ENCODE data around the gene SMYD3.

- TF ChIP-seq CTCF (IDR thresholded peaks at IDR 0.05; ENCODE audit: poor library complexity, severe bottlenecking) (no peak), EP300 (conservative IDR thresholded peaks at IDR 0.05; ENCODE audit: poor library complexity, severe bottlenecking) (no peak)
These were observed 52.4 kb downstream of the SMYD3 start for GRCh38 chr1:246454655-246455054.

Measured in neural cell (in vitro differentiated cells).